ENCODE data around the gene BICRA. TPM values are rescaled to one million over a fixed set of nuclear protein-coding genes. Genes with fewer than 3 reads are reported as not detected.

The BICRA gene
- polyA plus RNA-seq, 1 of the 3 experiments (the other 2 are of a cell fraction), result 1.4 TPM

- Histone ChIP-seq H2AFZ (ENCODE audit: low read depth) (no peak overlapping the region), H3K9me2 (no peaks in the 10 kb centered on the region), H3K79me2 (ENCODE audit: insufficient read depth) (peaks cover 5% of the 10 kb centered on the region; the same call in 1 of the 2 replicates), H3F3A (replicated peaks; ENCODE audit: insufficient read depth) (peaks cover under 1% of the 10 kb centered on the region), H3K4me2 (no peak overlapping the region), H3K9ac (no peak overlapping the region), H3K4me3 (ENCODE audit: low read depth in 2 of 2, low read length in 1 of 2) (no peak overlapping the region), H4K20me1 (ENCODE audit: insufficient read depth) (peaks cover 6% of the 10 kb centered on the region; the same call in 1 of the 2 replicates), H3K9me3 (no peaks in the 10 kb centered on the region), H3K36me3 (replicated peaks in 1 of 2; ENCODE audit: control insufficient read depth in 1 of 2, insufficient read depth in 2 of 2, low read length in 1 of 2) (peaks cover 5 to 15% of the 10 kb centered on the region in 2 experiments), H3K27ac (ENCODE audit: low read depth in 2 of 2, low read length in 1 of 2) (no peak overlapping the region), H3K27me3 (ENCODE audit: insufficient read depth) (no peaks in the 10 kb centered on the region), H3K4me1 (ENCODE audit: control insufficient read depth in 1 of 2, insufficient read depth in 2 of 2, low read depth in 1 of 2, low read length in 1 of 2) (no peaks in the 10 kb centered on the region)
- ChIA-PET POLR2A (no interaction called here), CTCF (interaction anchor here (3.2 kb wide), 1 partner anchor 17 kb away, joined by 15 read pairs; no protein-coding TSS in a partner anchor)
- WGBS (ENCODE audit: low lambda C conversion rate), result 95% methylated on average over 44 of the region's 90 CpGs
- TF ChIP-seq GABPA (IDR thresholded peaks at IDR 0.05; ENCODE audit: low read depth), result no peak
- TF ChIP-seq SMC3 (IDR thresholded peaks at IDR 0.05; ENCODE audit: low read depth, low read length), result no peak
- TF ChIP-seq PBX3 (IDR thresholded peaks at IDR 0.05), result no peak
- TF ChIP-seq FOXJ3 (CRISPR knock-in tag; IDR thresholded peaks at IDR 0.05), result no peak
- no peak for TF ChIP-seq NFIC (IDR thresholded peaks at IDR 0.05; ENCODE audit: borderline replicate concordance)
- no peak for TF ChIP-seq JUND (IDR thresholded peaks at IDR 0.05)
- TF ChIP-seq MXI1 (IDR thresholded peaks at IDR 0.05; ENCODE audit: low read depth, low read length), result no peak
- no peak for TF ChIP-seq CTCF (IDR thresholded peaks at IDR 0.05)
- no peak for TF ChIP-seq IRF3 (IDR thresholded peaks at IDR 0.05; ENCODE audit: low read depth, low read length)
- no peak for TF ChIP-seq POLR2AphosphoS5 (IDR thresholded peaks at IDR 0.05; ENCODE audit: low read depth, low read length)
- no peak for TF ChIP-seq USF1 (IDR thresholded peaks at IDR 0.05; ENCODE audit: borderline replicate concordance, low read depth)
- no peak for DNase-seq
Observed at GRCh38 chr19:47679922-47680857, 71.3 kb downstream of the BICRA start.

All from SK-N-SH (cell line).